Chondrocyte (in vitro differentiated cells): Measurements from ENCODE around the gene BCL2L13. TPM values are rescaled to one million over a fixed set of nuclear protein-coding genes. Genes with fewer than 3 reads are reported as not detected.

Experiments
- DNase-seq: peaks from one replicate; pipeline ENCODE4 v3.0.0; 2021; ENCODE audit warnings: mixed read lengths, low spot score
- H3K27ac Mint-ChIP-seq: one replicate; pipeline ENCODE4 v1.8.0; 2021; ENCODE audit warnings: mild to moderate bottlenecking, moderate library complexity, mixed read lengths; ENCODE audit not compliant: unreplicated experiment
- H3K27me3 Mint-ChIP-seq: 2 replicates; pipeline ENCODE4 v1.8.0; 2021; ENCODE audit warnings: low read depth, mixed read lengths
- H3K36me3 Mint-ChIP-seq: 2 replicates; pipeline ENCODE4 v1.8.0; 2021; ENCODE audit warnings: low read depth, mixed read lengths
- H3K4me1 Mint-ChIP-seq: 2 replicates; pipeline ENCODE4 v1.8.0; 2021; ENCODE audit warnings: low read depth, mild to moderate bottlenecking, mixed read lengths
- H3K4me3 Mint-ChIP-seq: one replicate; pipeline ENCODE4 v1.8.0; 2021; ENCODE audit warnings: mild to moderate bottlenecking, moderate library complexity, mixed read lengths; ENCODE audit not compliant: unreplicated experiment
- H3K9me3 Mint-ChIP-seq: 2 replicates; pipeline ENCODE4 v1.8.0; 2021; ENCODE audit warnings: low read depth, mixed read lengths
- total RNA-seq: library from RNA; stranded (reverse); gene quantifications from 3 replicates; pipeline ENCODE4 v1.2.1, GENCODE V29; 2021
- TF ChIP-seq, protein P1 (sequence below): fragments of 200-600 bp; sonication (generic); IDR thresholded peaks from 2 replicates; pipeline ENCODE4 v1.5.0; 2021; ENCODE audit warnings: antibody characterized with exemption, mild to moderate bottlenecking, moderate library complexity

Gene BCL2L13
- total RNA-seq, 1 donor from 2014 or later: 39.6 TPM

DNA sequence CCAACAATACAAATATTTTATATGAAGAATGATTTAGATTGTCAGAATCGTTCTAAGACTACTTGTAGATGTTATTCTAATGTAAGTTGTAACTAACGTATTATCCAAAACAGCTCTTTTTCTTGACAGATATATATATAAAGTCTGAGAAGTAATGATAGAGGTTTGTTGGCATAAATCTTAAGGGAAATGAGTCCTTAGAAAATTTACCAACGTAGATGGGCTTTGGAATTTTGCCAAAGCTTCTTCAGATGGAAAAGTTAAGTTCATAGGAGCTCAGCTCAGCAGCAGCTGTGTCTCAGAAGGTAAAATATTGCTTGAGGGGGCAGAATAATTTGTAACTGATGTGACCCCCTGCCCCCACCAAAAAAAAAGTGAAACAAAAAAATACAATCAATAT lies 69.0 kb downstream of the BCL2L13 start:
- H3K9me3 Mint-ChIP-seq: no peaks in the 10 kb centered on the region
- no peaks in the 10 kb centered on the region for H3K27me3 Mint-ChIP-seq
- TF ChIP-seq, protein P1, sequence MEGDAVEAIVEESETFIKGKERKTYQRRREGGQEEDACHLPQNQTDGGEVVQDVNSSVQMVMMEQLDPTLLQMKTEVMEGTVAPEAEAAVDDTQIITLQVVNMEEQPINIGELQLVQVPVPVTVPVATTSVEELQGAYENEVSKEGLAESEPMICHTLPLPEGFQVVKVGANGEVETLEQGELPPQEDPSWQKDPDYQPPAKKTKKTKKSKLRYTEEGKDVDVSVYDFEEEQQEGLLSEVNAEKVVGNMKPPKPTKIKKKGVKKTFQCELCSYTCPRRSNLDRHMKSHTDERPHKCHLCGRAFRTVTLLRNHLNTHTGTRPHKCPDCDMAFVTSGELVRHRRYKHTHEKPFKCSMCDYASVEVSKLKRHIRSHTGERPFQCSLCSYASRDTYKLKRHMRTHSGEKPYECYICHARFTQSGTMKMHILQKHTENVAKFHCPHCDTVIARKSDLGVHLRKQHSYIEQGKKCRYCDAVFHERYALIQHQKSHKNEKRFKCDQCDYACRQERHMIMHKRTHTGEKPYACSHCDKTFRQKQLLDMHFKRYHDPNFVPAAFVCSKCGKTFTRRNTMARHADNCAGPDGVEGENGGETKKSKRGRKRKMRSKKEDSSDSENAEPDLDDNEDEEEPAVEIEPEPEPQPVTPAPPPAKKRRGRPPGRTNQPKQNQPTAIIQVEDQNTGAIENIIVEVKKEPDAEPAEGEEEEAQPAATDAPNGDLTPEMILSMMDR: no peak
- no peak for DNase-seq
- peak overlapping the region; percentile 97 for H3K27ac Mint-ChIP-seq
- H3K36me3 Mint-ChIP-seq: peaks cover 2% of the 10 kb centered on the region
- H3K4me1 Mint-ChIP-seq: peaks cover 49% of the 10 kb centered on the region
- peak overlapping the region; percentile 70 for H3K4me3 Mint-ChIP-seq

- H3K4me1 Mint-ChIP-seq: peaks cover 53% of the 10 kb centered on the region
- H3K27me3 Mint-ChIP-seq: no peaks in the 10 kb centered on the region
- H3K27ac Mint-ChIP-seq: no peak overlapping the region
- TF ChIP-seq, protein P1: no peak
- H3K4me3 Mint-ChIP-seq: no peak overlapping the region
- peaks cover 5% of the 10 kb centered on the region for H3K36me3 Mint-ChIP-seq
- DNase-seq: no peak
- H3K9me3 Mint-ChIP-seq: no peaks in the 10 kb centered on the region
Measured at GRCh38 chr22:17710023-17710422, 71.5 kb downstream of the BCL2L13 start.

GRCh38 chr22:17712441-17712840 lies 73.9 kb downstream of the BCL2L13 start:
- TF ChIP-seq, protein P1: no peak
- Mint-ChIP-seq H3K27me3 (no peaks in the 10 kb centered on the region), H3K4me1 (peaks cover 52% of the 10 kb centered on the region), H3K4me3 (no peak overlapping the region), H3K27ac (peak overlapping the region; percentile 67), H3K9me3 (no peaks in the 10 kb centered on the region), H3K36me3 (peaks cover 5% of the 10 kb centered on the region)
- no peak for DNase-seq

DNA sequence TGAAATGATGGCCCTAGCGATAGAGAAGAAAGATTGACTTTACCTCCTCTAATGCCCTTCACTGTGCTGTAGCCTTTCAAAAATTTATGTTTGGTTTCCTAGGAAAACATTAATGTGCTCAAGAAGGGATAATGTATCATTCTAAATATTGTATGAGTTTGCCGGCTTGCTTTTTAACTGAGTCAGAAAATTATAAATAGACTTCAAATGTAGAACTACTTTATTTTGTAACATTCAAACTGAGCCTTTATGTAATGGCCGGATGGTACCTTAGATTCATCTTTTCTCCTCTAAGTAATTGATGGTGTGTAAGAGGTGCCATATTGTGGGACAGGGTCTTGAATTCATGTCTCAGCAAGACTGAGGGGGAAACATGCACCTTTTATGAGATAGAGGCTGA lies 78.0 kb downstream of the BCL2L13 start:
- no peaks in the 10 kb centered on the region for H3K9me3 Mint-ChIP-seq
- no peak for DNase-seq
- peaks cover 2% of the 10 kb centered on the region for H3K36me3 Mint-ChIP-seq
- H3K4me3 Mint-ChIP-seq: no peak overlapping the region
- H3K27ac Mint-ChIP-seq: peak overlapping the region; percentile 74
- peaks cover 49% of the 10 kb centered on the region for H3K4me1 Mint-ChIP-seq
- H3K27me3 Mint-ChIP-seq: no peaks in the 10 kb centered on the region
- TF ChIP-seq, protein P1: no peak

DNA sequence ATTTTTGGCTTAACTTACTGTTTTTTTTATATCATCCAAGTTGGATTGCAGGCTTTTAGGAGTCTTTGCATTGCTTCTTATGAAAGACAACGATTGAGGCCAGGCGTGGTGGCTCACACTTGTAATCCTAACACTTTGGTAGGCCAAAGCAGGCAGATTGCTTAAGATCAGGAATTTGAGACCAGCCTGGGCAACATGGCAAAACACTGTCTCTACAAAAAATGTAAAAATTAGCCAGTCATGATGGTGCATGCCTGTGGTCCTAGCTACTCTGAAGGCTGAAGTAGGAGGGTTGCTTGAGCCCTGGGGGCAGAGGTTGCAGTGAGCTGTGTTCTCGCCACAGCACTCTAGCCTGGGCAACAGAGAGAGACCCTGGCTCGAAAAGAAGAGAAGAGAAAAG lies 79.2 kb downstream of the BCL2L13 start:
- peaks cover 37% of the 10 kb centered on the region for H3K4me1 Mint-ChIP-seq
- H3K36me3 Mint-ChIP-seq: peaks cover under 1% of the 10 kb centered on the region
- peak overlapping the region; percentile 89 for H3K27ac Mint-ChIP-seq
- TF ChIP-seq, protein P1: no peak
- H3K9me3 Mint-ChIP-seq: no peaks in the 10 kb centered on the region
- no peaks in the 10 kb centered on the region for H3K27me3 Mint-ChIP-seq
- no peak for DNase-seq
- no peak overlapping the region for H3K4me3 Mint-ChIP-seq
